ENCODE data around the gene MPV17L2. TPM values are rescaled to one million over a fixed set of nuclear protein-coding genes. Genes with fewer than 3 reads are reported as not detected.
A peak's percentile ranks its signal among the peaks of the same experiment; 100 is the strongest.

Gene MPV17L2
- total and polyA plus RNA-seq, 2 donors (not counting 1 experiment from before 2014, with no cell fraction given): 8.6 to 23.0 TPM

- no peak overlapping the region for H3K4me2 ChIP-seq (replicated peaks; ENCODE audit: low read depth, low read length, poor library complexity, severe bottlenecking)
- H2AFZ ChIP-seq (ENCODE audit: insufficient read depth, low read depth, low read length, poor library complexity, severe bottlenecking): no peak overlapping the region
- no peak overlapping the region for H3K27ac ChIP-seq (ENCODE audit: low read length in 2 of 2)
- no peak overlapping the region for H3K9ac ChIP-seq (ENCODE audit: low read length)
- H3K9me3 ChIP-seq (ENCODE audit: control extremely low read depth in 1 of 3, control insufficient read depth in 2 of 3, insufficient read depth in 1 of 3, low read length in 2 of 3): no peaks in the 10 kb centered on the region
- Mint-ChIP-seq H3K27me3 (no peaks in the 10 kb centered on the region), H3K9me3 (ENCODE audit: insufficient read depth) (no peaks in the 10 kb centered on the region), H3K4me1 (no peaks in the 10 kb centered on the region), H3K27ac (peak overlapping the region; percentile 61), H3K4me3 (no peak overlapping the region)
- TF ChIP-seq EZH2 (IDR thresholded peaks at IDR 0.05; ENCODE audit: borderline replicate concordance, insufficient read depth, low read depth, low read length, poor library complexity, severe bottlenecking): no peak
- no peak for TF ChIP-seq CTCF (IDR thresholded peaks at IDR 0.05)
- no peaks in the 10 kb centered on the region for H3K79me2 ChIP-seq (ENCODE audit: control insufficient read depth, insufficient read depth, low read length)
- ATAC-seq (ENCODE audit: low read depth): no peak
- 83% methylated on average over 1 of the region's 3 CpGs for WGBS (ENCODE audit: insufficient coverage)
- peaks cover 24% of the 10 kb centered on the region for H4K20me1 ChIP-seq (ENCODE audit: control insufficient read depth, insufficient read depth, low read length, poor library complexity, severe bottlenecking)
- ChIA-PET CTCF (no interaction called here), POLR2A (no interaction called here)
- no peaks in the 10 kb centered on the region for H3K27me3 ChIP-seq (replicated peaks in 1 of 4; ENCODE audit: control extremely low read depth in 1 of 4, control insufficient read depth in 3 of 4, insufficient read depth in 4 of 4, low read length in 3 of 4)
- DNase-seq: no peak
- intact Hi-C loops (cut with micrococcal nuclease): no loop called here
- no peaks in the 10 kb centered on the region for H3K4me1 ChIP-seq (ENCODE audit: control insufficient read depth in 2 of 2, insufficient read depth in 2 of 2, low read length in 2 of 2)
- H3K4me3 ChIP-seq (ENCODE audit: control extremely low read depth in 1 of 5, extremely low read depth in 1 of 5, insufficient read depth in 1 of 5, low read depth in 2 of 5, low read length in 4 of 5): no peak overlapping the region
- peaks cover 7 to 76% of the 10 kb centered on the region in 2 experiments for H3K36me3 ChIP-seq (replicated peaks in 1 of 2; ENCODE audit: control extremely low read depth in 1 of 2, control insufficient read depth in 1 of 2, extremely low read depth in 1 of 2, insufficient read depth in 2 of 2, low read length in 1 of 2)
Observed at GRCh38 chr19:18143902-18144301, 49.1 kb upstream of the MPV17L2 start.

- Mint-ChIP-seq H3K9me3 (ENCODE audit: insufficient read depth) (no peaks in the 10 kb centered on the region), H3K27me3 (no peaks in the 10 kb centered on the region), H3K4me3 (no peak overlapping the region), H3K27ac (peak overlapping the region; percentile 61), H3K4me1 (no peaks in the 10 kb centered on the region)
- Histone ChIP-seq H3K9ac (ENCODE audit: low read length) (no peak overlapping the region), H3K27me3 (replicated peaks in 1 of 4; ENCODE audit: control extremely low read depth in 1 of 4, control insufficient read depth in 3 of 4, insufficient read depth in 4 of 4, low read length in 3 of 4) (no peaks in the 10 kb centered on the region), H2AFZ (ENCODE audit: insufficient read depth, low read depth, low read length, poor library complexity, severe bottlenecking) (no peak overlapping the region), H3K4me3 (ENCODE audit: control extremely low read depth in 1 of 5, extremely low read depth in 1 of 5, insufficient read depth in 1 of 5, low read depth in 2 of 5, low read length in 4 of 5) (no peak overlapping the region), H3K27ac (ENCODE audit: low read length in 2 of 2) (no peak overlapping the region), H3K4me2 (replicated peaks; ENCODE audit: low read depth, low read length, poor library complexity, severe bottlenecking) (no peak overlapping the region), H3K4me1 (ENCODE audit: control insufficient read depth in 2 of 2, insufficient read depth in 2 of 2, low read length in 2 of 2) (no peaks in the 10 kb centered on the region), H3K9me3 (ENCODE audit: control extremely low read depth in 1 of 3, control insufficient read depth in 2 of 3, insufficient read depth in 1 of 3, low read length in 2 of 3) (no peaks in the 10 kb centered on the region), H3K36me3 (replicated peaks in 1 of 2; ENCODE audit: control extremely low read depth in 1 of 2, control insufficient read depth in 1 of 2, extremely low read depth in 1 of 2, insufficient read depth in 2 of 2, low read length in 1 of 2) (peaks cover 7 to 75% of the 10 kb centered on the region in 2 experiments), H4K20me1 (ENCODE audit: control insufficient read depth, insufficient read depth, low read length, poor library complexity, severe bottlenecking) (peaks cover 24% of the 10 kb centered on the region), H3K79me2 (ENCODE audit: control insufficient read depth, insufficient read depth, low read length) (no peaks in the 10 kb centered on the region)
- WGBS (ENCODE audit: insufficient coverage): 96% methylated on average over 16 of the region's 16 CpGs
- no peak for TF ChIP-seq CTCF (IDR thresholded peaks at IDR 0.05)
- TF ChIP-seq EZH2 (IDR thresholded peaks at IDR 0.05; ENCODE audit: borderline replicate concordance, insufficient read depth, low read depth, low read length, poor library complexity, severe bottlenecking): no peak
- intact Hi-C loops (cut with micrococcal nuclease): no loop called here
- DNase-seq (no peak), ATAC-seq (ENCODE audit: low read depth) (no peak)
- POLR2A ChIA-PET: no interaction called here
- CTCF ChIA-PET: no interaction called here
Observed at GRCh38 chr19:18144361-18144760, 48.7 kb upstream of the MPV17L2 start.
